Neural progenitor cell (in vitro differentiated cells): Measurements from ENCODE around the gene TUBB2B.

ENCODE experiments used
- EZH2 ChIP-seq: fragments of 200-600 bp; sonication (generic); IDR thresholded peaks from 2 replicates; pipeline ENCODE4 v1.6.1; 2017; ENCODE audit warnings: antibody characterized with exemption, mild to moderate bottlenecking, moderate library complexity
- TF ChIP-seq, protein P1 (sequence below): fragments of 200-600 bp; sonication (generic); IDR thresholded peaks from 2 replicates; pipeline ENCODE4 v1.5.1; 2017; ENCODE audit warnings: antibody characterized with exemption, mild to moderate bottlenecking

- TF ChIP-seq, protein P1, sequence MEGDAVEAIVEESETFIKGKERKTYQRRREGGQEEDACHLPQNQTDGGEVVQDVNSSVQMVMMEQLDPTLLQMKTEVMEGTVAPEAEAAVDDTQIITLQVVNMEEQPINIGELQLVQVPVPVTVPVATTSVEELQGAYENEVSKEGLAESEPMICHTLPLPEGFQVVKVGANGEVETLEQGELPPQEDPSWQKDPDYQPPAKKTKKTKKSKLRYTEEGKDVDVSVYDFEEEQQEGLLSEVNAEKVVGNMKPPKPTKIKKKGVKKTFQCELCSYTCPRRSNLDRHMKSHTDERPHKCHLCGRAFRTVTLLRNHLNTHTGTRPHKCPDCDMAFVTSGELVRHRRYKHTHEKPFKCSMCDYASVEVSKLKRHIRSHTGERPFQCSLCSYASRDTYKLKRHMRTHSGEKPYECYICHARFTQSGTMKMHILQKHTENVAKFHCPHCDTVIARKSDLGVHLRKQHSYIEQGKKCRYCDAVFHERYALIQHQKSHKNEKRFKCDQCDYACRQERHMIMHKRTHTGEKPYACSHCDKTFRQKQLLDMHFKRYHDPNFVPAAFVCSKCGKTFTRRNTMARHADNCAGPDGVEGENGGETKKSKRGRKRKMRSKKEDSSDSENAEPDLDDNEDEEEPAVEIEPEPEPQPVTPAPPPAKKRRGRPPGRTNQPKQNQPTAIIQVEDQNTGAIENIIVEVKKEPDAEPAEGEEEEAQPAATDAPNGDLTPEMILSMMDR: peak; percentile 46
- TF ChIP-seq EZH2: no peak
These were observed 31.6 kb downstream of the TUBB2B start for GRCh38 chr6:3195695-3196497.
